Activated naive CD4-positive, alpha-beta T cell treated with anti-CD3 and anti-CD28 coated beads, Interleukin-2, amount 10 ng/mL, durations not matched to agents 7 days and 5 days (primary cell): ENCODE data around the gene SNRPN.

Source experiments
- CTCF ChIA-PET: fragments of 350-600 bp; sonication (Branson Sonifier 250); formaldehyde crosslinking; loops from one replicate; lab custom pipeline; 2021; ENCODE audit warnings: antibody characterized with exemption; lab: Charles Lee
- DNase-seq: peaks from one replicate; pipeline ENCODE4 v3.0.0-alpha.2; 2020
- H3K27ac Mint-ChIP-seq: one replicate; pipeline ENCODE4 v1.8.0; 2021; ENCODE audit warnings: mild to moderate bottlenecking, moderate library complexity, mixed read lengths
- H3K27me3 Mint-ChIP-seq: one replicate; pipeline ENCODE4 v1.8.0; 2021; ENCODE audit warnings: mild to moderate bottlenecking, mixed read lengths
- H3K36me3 Mint-ChIP-seq: one replicate; pipeline ENCODE4 v1.8.0; 2021; ENCODE audit warnings: mixed read lengths
- H3K4me1 Mint-ChIP-seq: one replicate; pipeline ENCODE4 v1.8.0; 2021; ENCODE audit warnings: mixed read lengths
- H3K4me3 Mint-ChIP-seq: one replicate; pipeline ENCODE4 v1.8.0; 2021; ENCODE audit warnings: mild to moderate bottlenecking, moderate library complexity, mixed read lengths
- H3K9me3 Mint-ChIP-seq: one replicate; pipeline ENCODE4 v1.8.0; 2021; ENCODE audit warnings: mixed read lengths

The SNRPN gene

GRCh38 chr15:25022233-25022632 is 67.4 kb downstream of the SNRPN start:
- H3K27ac Mint-ChIP-seq: no peak overlapping the region
- H3K4me3 Mint-ChIP-seq: no peak overlapping the region
- no peak for DNase-seq
- H3K36me3 Mint-ChIP-seq: peaks cover 31% of the 10 kb centered on the region
- peaks cover 58% of the 10 kb centered on the region for H3K9me3 Mint-ChIP-seq
- CTCF ChIA-PET: no interaction called here
- no peaks in the 10 kb centered on the region for H3K27me3 Mint-ChIP-seq
- H3K4me1 Mint-ChIP-seq: no peaks in the 10 kb centered on the region
